ENCODE data around the gene FNDC5. TPM values are rescaled to one million over a fixed set of nuclear protein-coding genes. Genes with fewer than 3 reads are reported as not detected.

Gene FNDC5
- total and polyA plus RNA-seq, 2 of the 13 experiments (the other 11 are each of a cell fraction or from before 2014, with no cell fraction given), result 1.4 to 3.1 TPM

DNA sequence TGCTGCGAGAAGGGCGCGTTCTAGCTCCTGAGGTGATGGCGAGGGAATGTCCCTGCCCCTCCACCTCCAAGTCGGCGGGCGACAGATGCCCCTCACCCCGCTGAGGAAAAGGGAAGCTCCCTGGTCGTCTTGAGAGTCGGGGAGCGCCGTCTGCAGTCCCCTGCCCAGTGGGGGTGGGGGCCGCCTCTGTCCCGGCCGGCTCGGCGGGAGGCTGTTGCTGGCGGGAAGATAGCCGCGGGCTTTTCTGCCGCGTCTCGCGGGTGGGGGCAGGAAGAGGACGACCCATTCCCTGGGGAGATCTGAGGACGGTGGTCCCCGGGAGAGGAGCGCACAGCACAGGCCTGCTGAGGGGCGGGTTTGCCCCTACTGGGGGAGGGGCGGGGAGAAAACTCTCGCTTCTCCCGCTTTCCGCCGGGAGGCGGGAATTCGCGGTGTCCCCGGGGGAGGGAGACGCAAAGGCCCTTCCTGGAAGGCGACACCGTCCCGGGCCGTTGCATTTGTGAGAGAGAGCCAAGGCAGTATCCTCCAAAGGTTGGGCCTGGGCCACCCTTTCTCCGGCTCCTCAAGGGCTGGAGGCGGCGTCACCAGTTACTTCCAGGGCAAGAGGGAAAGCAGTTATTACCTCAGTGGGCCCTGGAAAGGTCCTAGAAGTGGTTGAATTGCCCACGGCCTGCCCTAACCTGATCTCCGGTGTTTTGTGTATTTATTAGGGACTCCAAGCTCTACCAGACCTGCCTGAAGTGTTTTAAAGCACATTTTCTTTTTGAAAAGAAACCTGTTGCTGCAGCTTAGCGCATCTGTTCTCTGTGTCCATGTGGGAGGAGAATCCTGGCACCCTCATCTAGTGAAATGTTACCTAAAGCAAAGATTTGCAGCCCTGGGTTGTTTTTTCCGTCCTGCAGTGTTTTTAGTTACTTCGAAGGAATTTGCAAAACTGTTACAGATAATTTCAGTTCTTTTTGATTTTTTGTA is 52.6 kb downstream of the FNDC5 start (continued):
- no peak for TF ChIP-seq HDAC6 (IDR thresholded peaks at IDR 0.05; ENCODE audit: low read depth, low read length)
- TF ChIP-seq, protein P1, sequence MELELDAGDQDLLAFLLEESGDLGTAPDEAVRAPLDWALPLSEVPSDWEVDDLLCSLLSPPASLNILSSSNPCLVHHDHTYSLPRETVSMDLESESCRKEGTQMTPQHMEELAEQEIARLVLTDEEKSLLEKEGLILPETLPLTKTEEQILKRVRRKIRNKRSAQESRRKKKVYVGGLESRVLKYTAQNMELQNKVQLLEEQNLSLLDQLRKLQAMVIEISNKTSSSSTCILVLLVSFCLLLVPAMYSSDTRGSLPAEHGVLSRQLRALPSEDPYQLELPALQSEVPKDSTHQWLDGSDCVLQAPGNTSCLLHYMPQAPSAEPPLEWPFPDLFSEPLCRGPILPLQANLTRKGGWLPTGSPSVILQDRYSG (CRISPR knock-in tag; IDR thresholded peaks at IDR 0.05), result no peak
- TF ChIP-seq RFXAP (CRISPR knock-in tag; IDR thresholded peaks at IDR 0.05; ENCODE audit: borderline replicate concordance), result no peak
- no peak for TF ChIP-seq PRMT3 (CRISPR knock-in tag; IDR thresholded peaks at IDR 0.05; ENCODE audit: borderline replicate concordance, low read depth)
- TF ChIP-seq, protein P2, sequence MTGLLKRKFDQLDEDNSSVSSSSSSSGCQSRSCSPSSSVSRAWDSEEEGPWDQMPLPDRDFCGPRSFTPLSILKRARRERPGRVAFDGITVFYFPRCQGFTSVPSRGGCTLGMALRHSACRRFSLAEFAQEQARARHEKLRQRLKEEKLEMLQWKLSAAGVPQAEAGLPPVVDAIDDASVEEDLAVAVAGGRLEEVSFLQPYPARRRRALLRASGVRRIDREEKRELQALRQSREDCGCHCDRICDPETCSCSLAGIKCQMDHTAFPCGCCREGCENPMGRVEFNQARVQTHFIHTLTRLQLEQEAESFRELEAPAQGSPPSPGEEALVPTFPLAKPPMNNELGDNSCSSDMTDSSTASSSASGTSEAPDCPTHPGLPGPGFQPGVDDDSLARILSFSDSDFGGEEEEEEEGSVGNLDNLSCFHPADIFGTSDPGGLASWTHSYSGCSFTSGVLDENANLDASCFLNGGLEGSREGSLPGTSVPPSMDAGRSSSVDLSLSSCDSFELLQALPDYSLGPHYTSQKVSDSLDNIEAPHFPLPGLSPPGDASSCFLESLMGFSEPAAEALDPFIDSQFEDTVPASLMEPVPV (CRISPR knock-in tag; IDR thresholded peaks at IDR 0.05), result no peak; the same call in 1 of the 2 replicates
- no peak for TF ChIP-seq NBN (conservative IDR thresholded peaks at IDR 0.05)
- TF ChIP-seq, protein P3, sequence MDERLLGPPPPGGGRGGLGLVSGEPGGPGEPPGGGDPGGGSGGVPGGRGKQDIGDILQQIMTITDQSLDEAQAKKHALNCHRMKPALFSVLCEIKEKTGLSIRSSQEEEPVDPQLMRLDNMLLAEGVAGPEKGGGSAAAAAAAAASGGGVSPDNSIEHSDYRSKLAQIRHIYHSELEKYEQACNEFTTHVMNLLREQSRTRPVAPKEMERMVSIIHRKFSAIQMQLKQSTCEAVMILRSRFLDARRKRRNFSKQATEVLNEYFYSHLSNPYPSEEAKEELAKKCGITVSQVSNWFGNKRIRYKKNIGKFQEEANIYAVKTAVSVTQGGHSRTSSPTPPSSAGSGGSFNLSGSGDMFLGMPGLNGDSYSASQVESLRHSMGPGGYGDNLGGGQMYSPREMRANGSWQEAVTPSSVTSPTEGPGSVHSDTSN (CRISPR knock-in tag; IDR thresholded peaks at IDR 0.05), result no peak
- no peak; the same call in 1 of the 2 replicates for TF ChIP-seq ZNF20 (CRISPR knock-in tag; IDR thresholded peaks at IDR 0.05)
- 0 out of 2 replicates have a peak, but pooled peaks have one; percentile 13 for TF ChIP-seq ZBTB3 (CRISPR knock-in tag; IDR thresholded peaks at IDR 0.05; ENCODE audit: borderline replicate concordance, low read depth)
- TF ChIP-seq STAT5B (CRISPR knock-in tag; IDR thresholded peaks at IDR 0.05), result no peak
- TF ChIP-seq ZNF777 (CRISPR knock-in tag; IDR thresholded peaks at IDR 0.05), result peak; percentile 62
- TF ChIP-seq XBP1 (CRISPR knock-in tag; IDR thresholded peaks at IDR 0.05), result no peak
- no peak for TF ChIP-seq ZBTB10 (CRISPR knock-in tag; IDR thresholded peaks at IDR 0.05; ENCODE audit: borderline replicate concordance)
- TF ChIP-seq, protein P4, sequence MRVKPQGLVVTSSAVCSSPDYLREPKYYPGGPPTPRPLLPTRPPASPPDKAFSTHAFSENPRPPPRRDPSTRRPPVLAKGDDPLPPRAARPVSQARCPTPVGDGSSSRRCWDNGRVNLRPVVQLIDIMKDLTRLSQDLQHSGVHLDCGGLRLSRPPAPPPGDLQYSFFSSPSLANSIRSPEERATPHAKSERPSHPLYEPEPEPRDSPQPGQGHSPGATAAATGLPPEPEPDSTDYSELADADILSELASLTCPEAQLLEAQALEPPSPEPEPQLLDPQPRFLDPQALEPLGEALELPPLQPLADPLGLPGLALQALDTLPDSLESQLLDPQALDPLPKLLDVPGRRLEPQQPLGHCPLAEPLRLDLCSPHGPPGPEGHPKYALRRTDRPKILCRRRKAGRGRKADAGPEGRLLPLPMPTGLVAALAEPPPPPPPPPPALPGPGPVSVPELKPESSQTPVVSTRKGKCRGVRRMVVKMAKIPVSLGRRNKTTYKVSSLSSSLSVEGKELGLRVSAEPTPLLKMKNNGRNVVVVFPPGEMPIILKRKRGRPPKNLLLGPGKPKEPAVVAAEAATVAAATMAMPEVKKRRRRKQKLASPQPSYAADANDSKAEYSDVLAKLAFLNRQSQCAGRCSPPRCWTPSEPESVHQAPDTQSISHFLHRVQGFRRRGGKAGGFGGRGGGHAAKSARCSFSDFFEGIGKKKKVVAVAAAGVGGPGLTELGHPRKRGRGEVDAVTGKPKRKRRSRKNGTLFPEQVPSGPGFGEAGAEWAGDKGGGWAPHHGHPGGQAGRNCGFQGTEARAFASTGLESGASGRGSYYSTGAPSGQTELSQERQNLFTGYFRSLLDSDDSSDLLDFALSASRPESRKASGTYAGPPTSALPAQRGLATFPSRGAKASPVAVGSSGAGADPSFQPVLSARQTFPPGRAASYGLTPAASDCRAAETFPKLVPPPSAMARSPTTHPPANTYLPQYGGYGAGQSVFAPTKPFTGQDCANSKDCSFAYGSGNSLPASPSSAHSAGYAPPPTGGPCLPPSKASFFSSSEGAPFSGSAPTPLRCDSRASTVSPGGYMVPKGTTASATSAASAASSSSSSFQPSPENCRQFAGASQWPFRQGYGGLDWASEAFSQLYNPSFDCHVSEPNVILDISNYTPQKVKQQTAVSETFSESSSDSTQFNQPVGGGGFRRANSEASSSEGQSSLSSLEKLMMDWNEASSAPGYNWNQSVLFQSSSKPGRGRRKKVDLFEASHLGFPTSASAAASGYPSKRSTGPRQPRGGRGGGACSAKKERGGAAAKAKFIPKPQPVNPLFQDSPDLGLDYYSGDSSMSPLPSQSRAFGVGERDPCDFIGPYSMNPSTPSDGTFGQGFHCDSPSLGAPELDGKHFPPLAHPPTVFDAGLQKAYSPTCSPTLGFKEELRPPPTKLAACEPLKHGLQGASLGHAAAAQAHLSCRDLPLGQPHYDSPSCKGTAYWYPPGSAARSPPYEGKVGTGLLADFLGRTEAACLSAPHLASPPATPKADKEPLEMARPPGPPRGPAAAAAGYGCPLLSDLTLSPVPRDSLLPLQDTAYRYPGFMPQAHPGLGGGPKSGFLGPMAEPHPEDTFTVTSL (CRISPR knock-in tag; IDR thresholded peaks at IDR 0.05; ENCODE audit: borderline replicate concordance), result no peak
- no peak for TF ChIP-seq SSRP1 (CRISPR knock-in tag; IDR thresholded peaks at IDR 0.05)
- TF ChIP-seq ZNF720 (CRISPR knock-in tag; IDR thresholded peaks at IDR 0.05), result no peak
